HepG2 (cell line): Measurements from ENCODE around the gene ZNF77. TPM values are rescaled to one million over a fixed set of nuclear protein-coding genes. Genes with fewer than 3 reads are reported as not detected.

ENCODE experiments used
- ASH2L ChIP-seq: fragments of 300-600, 200-600 bp; sonication (generic); IDR thresholded peaks from 2 replicates; pipeline ENCODE4 v1.7.0; 2017; ENCODE audit warnings: low read depth, mild to moderate bottlenecking, moderate library complexity, mixed read lengths, low read length; ENCODE audit not compliant: insufficient read length
- BCL3 ChIP-seq: sonication (generic); formaldehyde crosslinking; IDR thresholded peaks from 2 replicates; pipeline ENCODE4 v1.5.1; 2020; ENCODE audit warnings: mild to moderate bottlenecking, missing genetic modification reagents, moderate library complexity
- HMGXB3 ChIP-seq: sonication (generic); formaldehyde crosslinking; IDR thresholded peaks from 2 replicates; pipeline ENCODE4 v1.4.0; 2020; ENCODE audit warnings: missing genetic modification reagents, borderline replicate concordance
- HNRNPLL ChIP-seq: fragments of 200-400 bp; formaldehyde crosslinking; IDR thresholded peaks from 2 replicates; pipeline ENCODE4 v1.6.1; 2017; ENCODE audit warnings: mild to moderate bottlenecking, low read depth, low read length; ENCODE audit not compliant: poor library complexity, severe bottlenecking
- PAF1 ChIP-seq: IDR thresholded peaks from 2 replicates; pipeline ENCODE4 v1.6.1; 2016; ENCODE audit warnings: missing genetic modification reagents, missing compliant biosample characterization
- PHB2 ChIP-seq: fragments of 450-650 bp; IDR thresholded peaks from 2 replicates; pipeline ENCODE4 v1.6.1; 2018; ENCODE audit not compliant: partially characterized antibody
- TFE3 ChIP-seq: IDR thresholded peaks from 2 replicates; pipeline ENCODE4 v1.6.1; 2016
- ZFX ChIP-seq: sonication (generic); formaldehyde crosslinking; IDR thresholded peaks from 2 replicates; pipeline ENCODE4 v1.4.0; 2020; ENCODE audit warnings: mild to moderate bottlenecking, low read depth, missing genetic modification reagents, moderate library complexity
- ZNF235 ChIP-seq: sonication (generic); formaldehyde crosslinking; IDR thresholded peaks from 2 replicates; pipeline ENCODE4 v1.8.1; 2023; ENCODE audit warnings: mild to moderate bottlenecking, missing genetic modification reagents, borderline replicate concordance
- polyA plus RNA-seq, 8 experiments: library from polyadenylated mRNA; depleted of rRNA in 3 of 8; stranded (reverse) in 7 of 8; unstranded in 1 of 8; fragments of >200 nt; fragmentation: Illumina TruSeq in 4 of 8; extraction: Trizol in 4 of 8; gene quantifications; 2 replicates each; pipeline versions ENCODE4 v1.2.1 to v1.2.3, GENCODE V29; 2011 to 2016; ENCODE audit warnings: low read depth in 4 of 8, missing spikeins in 1 of 8, mixed read lengths in 1 of 8; ENCODE audit not compliant: insufficient read depth in 1 of 8
- total RNA-seq, 5 experiments: library from RNA; depleted of rRNA; stranded (reverse); fragments of >200 nt; fragmentation: Illumina TruSeq; extraction: Trizol; gene quantifications; 2 replicates each; pipeline ENCODE4 v1.2.3, GENCODE V29; 2016; ENCODE audit warnings: low read depth in 1 of 5
- TF ChIP-seq, protein P1 (sequence below): sonication (generic); formaldehyde crosslinking; IDR thresholded peaks from 2 replicates; pipeline ENCODE4 v1.8.0; 2022; ENCODE audit warnings: low read depth, missing genetic modification reagents
- TF ChIP-seq, protein P2 (sequence below): sonication (generic); formaldehyde crosslinking; IDR thresholded peaks from 2 replicates; pipeline ENCODE4 v1.4.0; 2020; ENCODE audit warnings: missing genetic modification reagents
- TF ChIP-seq, protein P3 (sequence below): sonication (generic); formaldehyde crosslinking; IDR thresholded peaks from 2 replicates; pipeline ENCODE4 v1.4.0; 2020; ENCODE audit warnings: low read depth, mild to moderate bottlenecking, missing genetic modification reagents
- TF ChIP-seq, protein P4 (sequence below): sonication (generic); formaldehyde crosslinking; IDR thresholded peaks from 2 replicates; pipeline ENCODE4 v1.4.0; 2020; ENCODE audit warnings: low read depth, mild to moderate bottlenecking, missing genetic modification reagents

Gene ZNF77
- total and polyA plus RNA-seq, 2 of the 13 experiments (the other 11 are each of a cell fraction or from before 2014, with no cell fraction given) = 7.1 to 11.5 TPM

DNA sequence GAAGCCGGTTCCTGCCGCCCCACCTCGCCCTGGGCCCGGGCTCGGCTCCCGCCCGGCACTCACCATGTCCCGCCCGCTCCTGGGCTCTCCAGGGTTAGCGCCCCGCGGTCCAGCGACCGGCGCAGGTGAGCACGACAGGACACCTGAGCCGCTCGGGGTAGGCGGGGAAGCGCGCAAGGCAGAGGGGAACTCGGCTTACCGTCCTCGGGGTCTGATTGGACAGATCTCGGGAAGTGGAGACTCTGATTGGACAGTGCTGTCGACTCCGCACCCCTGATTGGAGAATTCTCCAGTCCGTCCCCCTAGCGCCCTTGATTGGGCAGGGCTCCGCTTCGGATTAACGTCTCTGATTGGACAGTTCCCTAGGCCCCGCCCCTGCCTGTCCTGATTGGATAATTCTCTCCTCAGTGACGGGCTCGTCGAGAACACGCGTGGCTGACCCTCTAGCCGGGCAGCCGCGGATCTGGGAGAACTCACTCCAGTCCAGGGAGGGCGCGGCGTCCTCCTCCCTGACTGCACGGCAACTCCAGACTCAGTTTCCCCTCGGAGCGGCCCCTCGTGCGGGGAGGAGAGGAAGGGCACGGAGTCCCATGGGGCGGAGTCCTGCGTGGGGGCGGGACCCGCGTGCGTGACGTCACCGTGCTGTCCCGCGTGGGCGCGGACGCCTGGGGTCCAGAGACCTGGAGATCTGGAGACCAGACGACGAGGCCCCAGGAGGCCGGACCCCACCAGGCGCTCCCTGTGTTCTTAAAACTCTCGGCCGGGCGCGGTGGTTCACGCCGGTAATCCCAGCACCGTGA is at the start of gene ZNF77 (continued):
- TF ChIP-seq, protein P1, sequence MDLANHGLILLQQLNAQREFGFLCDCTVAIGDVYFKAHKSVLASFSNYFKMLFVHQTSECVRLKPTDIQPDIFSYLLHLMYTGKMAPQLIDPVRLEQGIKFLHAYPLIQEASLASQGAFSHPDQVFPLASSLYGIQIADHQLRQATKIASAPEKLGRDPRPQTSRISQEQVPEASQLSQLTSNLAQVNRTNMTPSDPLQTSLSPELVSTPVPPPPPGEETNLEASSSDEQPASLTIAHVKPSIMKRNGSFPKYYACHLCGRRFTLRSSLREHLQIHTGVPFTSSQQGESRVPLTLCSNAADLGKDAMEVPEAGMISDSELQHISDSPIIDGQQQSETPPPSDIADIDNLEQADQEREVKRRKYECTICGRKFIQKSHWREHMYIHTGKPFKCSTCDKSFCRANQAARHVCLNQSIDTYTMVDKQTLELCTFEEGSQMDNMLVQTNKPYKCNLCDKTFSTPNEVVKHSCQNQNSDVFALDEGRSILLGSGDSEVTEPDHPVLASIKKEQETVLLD (CRISPR knock-in tag) = peak; percentile 17
- no peak for TF ChIP-seq ZNF235 (CRISPR knock-in tag)
- TF ChIP-seq HNRNPLL = peak; percentile 63
- 0 out of 2 replicates have a peak, but pooled peaks have one; percentile 25 for TF ChIP-seq HMGXB3 (CRISPR knock-in tag)
- no peak for TF ChIP-seq PAF1 (CRISPR knock-in tag)
- TF ChIP-seq, protein P2, sequence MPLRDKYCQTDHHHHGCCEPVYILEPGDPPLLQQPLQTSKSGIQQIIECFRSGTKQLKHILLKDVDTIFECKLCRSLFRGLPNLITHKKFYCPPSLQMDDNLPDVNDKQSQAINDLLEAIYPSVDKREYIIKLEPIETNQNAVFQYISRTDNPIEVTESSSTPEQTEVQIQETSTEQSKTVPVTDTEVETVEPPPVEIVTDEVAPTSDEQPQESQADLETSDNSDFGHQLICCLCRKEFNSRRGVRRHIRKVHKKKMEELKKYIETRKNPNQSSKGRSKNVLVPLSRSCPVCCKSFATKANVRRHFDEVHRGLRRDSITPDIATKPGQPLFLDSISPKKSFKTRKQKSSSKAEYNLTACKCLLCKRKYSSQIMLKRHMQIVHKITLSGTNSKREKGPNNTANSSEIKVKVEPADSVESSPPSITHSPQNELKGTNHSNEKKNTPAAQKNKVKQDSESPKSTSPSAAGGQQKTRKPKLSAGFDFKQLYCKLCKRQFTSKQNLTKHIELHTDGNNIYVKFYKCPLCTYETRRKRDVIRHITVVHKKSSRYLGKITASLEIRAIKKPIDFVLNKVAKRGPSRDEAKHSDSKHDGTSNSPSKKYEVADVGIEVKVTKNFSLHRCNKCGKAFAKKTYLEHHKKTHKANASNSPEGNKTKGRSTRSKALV (CRISPR knock-in tag) = peak; percentile 77
- peak; percentile 47 for TF ChIP-seq ASH2L
- TF ChIP-seq, protein P3, sequence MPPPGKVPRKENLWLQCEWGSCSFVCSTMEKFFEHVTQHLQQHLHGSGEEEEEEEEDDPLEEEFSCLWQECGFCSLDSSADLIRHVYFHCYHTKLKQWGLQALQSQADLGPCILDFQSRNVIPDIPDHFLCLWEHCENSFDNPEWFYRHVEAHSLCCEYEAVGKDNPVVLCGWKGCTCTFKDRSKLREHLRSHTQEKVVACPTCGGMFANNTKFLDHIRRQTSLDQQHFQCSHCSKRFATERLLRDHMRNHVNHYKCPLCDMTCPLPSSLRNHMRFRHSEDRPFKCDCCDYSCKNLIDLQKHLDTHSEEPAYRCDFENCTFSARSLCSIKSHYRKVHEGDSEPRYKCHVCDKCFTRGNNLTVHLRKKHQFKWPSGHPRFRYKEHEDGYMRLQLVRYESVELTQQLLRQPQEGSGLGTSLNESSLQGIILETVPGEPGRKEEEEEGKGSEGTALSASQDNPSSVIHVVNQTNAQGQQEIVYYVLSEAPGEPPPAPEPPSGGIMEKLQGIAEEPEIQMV (CRISPR knock-in tag) = no peak
- TF ChIP-seq BCL3 (CRISPR knock-in tag) = no peak
- TF ChIP-seq PHB2 = no peak
- peak; percentile 72; the same call in 1 of the 2 replicates for TF ChIP-seq ZFX (CRISPR knock-in tag)
- TF ChIP-seq, protein P4, sequence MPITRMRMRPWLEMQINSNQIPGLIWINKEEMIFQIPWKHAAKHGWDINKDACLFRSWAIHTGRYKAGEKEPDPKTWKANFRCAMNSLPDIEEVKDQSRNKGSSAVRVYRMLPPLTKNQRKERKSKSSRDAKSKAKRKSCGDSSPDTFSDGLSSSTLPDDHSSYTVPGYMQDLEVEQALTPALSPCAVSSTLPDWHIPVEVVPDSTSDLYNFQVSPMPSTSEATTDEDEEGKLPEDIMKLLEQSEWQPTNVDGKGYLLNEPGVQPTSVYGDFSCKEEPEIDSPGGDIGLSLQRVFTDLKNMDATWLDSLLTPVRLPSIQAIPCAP (CRISPR knock-in tag) = no peak
- 0 out of 2 replicates have a peak, but pooled peaks have one; percentile 29 for TF ChIP-seq TFE3 (CRISPR knock-in tag)
